GM23248 (cell line): Measurements from ENCODE around the gene BCL2A1. TPM values are rescaled to one million over a fixed set of nuclear protein-coding genes. Genes with fewer than 3 reads are reported as not detected.
"Not testable (repeated sequence)": the region's sequence is repeated elsewhere in the genome, so short reads cannot be mapped to it uniquely, and the experiment has no call there.

ENCODE experiments used
- DNase-seq: peaks from one replicate; pipeline ENCODE4 v3.0.0-alpha.2; 2015
- H2AFZ ChIP-seq: fragments of 200-600 bp; sonication (generic); 2 replicates; pipeline ENCODE4 v1.6.1; 2016; ENCODE audit warnings: antibody characterized with exemption
- H3F3A ChIP-seq: fragments of 200-600 bp; sonication (generic); 2 replicates; pipeline ENCODE4 v1.6.1; 2016; ENCODE audit warnings: mild to moderate bottlenecking, antibody characterized with exemption, mixed run types; ENCODE audit not compliant: insufficient read depth
- H3K27ac ChIP-seq: fragments of 200-600 bp; sonication (generic); 2 replicates; pipeline ENCODE4 v1.5.1; 2016; ENCODE audit warnings: mild to moderate bottlenecking
- H3K27me3 ChIP-seq: fragments of 200-600 bp; sonication (generic); replicated peaks from 2 replicates; pipeline ENCODE4 v1.6.1; 2016; ENCODE audit warnings: mild to moderate bottlenecking; ENCODE audit not compliant: insufficient read depth
- H3K36me3 ChIP-seq: fragments of 200-600 bp; sonication (generic); 2 replicates; pipeline ENCODE4 v1.6.1; 2016; ENCODE audit warnings: low read depth, mild to moderate bottlenecking
- H3K4me1 ChIP-seq: fragments of 200-600 bp; sonication (generic); 2 replicates; pipeline ENCODE4 v1.6.1; 2016; ENCODE audit warnings: mild to moderate bottlenecking; ENCODE audit not compliant: insufficient read depth
- H3K4me2 ChIP-seq: fragments of 200-600 bp; sonication (generic); one replicate; pipeline ENCODE4 v1.6.1; 2016; ENCODE audit warnings: mild to moderate bottlenecking; ENCODE audit not compliant: unreplicated experiment
- H3K4me3 ChIP-seq: fragments of 200-600 bp; sonication (generic); 2 replicates; pipeline ENCODE4 v1.5.1; 2016; ENCODE audit warnings: mild to moderate bottlenecking
- H3K79me2 ChIP-seq: fragments of 200-600 bp; sonication (generic); 2 replicates; pipeline ENCODE4 v1.6.1; 2016; ENCODE audit warnings: mild to moderate bottlenecking; ENCODE audit not compliant: insufficient read depth
- H3K9ac ChIP-seq: fragments of 200-600 bp; sonication (generic); 2 replicates; pipeline ENCODE4 v1.6.1; 2016; ENCODE audit warnings: mild to moderate bottlenecking
- H3K9me2 ChIP-seq: fragments of 200-600 bp; sonication (generic); 2 replicates; pipeline ENCODE4 v1.6.1; 2016; ENCODE audit warnings: mixed run types, mild to moderate bottlenecking, moderate library complexity; ENCODE audit not compliant: insufficient read depth
- H3K9me3 ChIP-seq: fragments of 200-600 bp; sonication (generic); one replicate; pipeline ENCODE4 v1.6.1; 2017; ENCODE audit warnings: low read depth
- H4K20me1 ChIP-seq: fragments of 200-600 bp; sonication (generic); 2 replicates; pipeline ENCODE4 v1.6.0; 2016; ENCODE audit not compliant: insufficient read depth
- EZH2 ChIP-seq: fragments of 200-600 bp; sonication (generic); IDR thresholded peaks from 2 replicates; pipeline ENCODE4 v1.6.1; 2018; ENCODE audit warnings: antibody characterized with exemption, mild to moderate bottlenecking; ENCODE audit not compliant: insufficient read depth, poor library complexity, severe bottlenecking
- EZH2phosphoT487 ChIP-seq: fragments of 200-600 bp; sonication (generic); IDR thresholded peaks from 2 replicates; pipeline ENCODE4 v1.6.1; 2018; ENCODE audit warnings: antibody characterized with exemption, moderate library complexity, mild to moderate bottlenecking, low read depth; ENCODE audit not compliant: insufficient read depth
- whole genome bisulfite sequencing, 2 experiments: methylation state at CpG; one replicate each; pipeline ENCODE4 v1.1.6; 2015 to 2017; ENCODE audit warnings: low lambda C conversion rate in 2 of 2, low coverage in 1 of 2; ENCODE audit errors: missing lambda C conversion rate in 2 of 2; 5-methylcytosine and 5-hydroxymethylcytosine counted together
- in situ Hi-C: fragments of 300-500 bp; cut with MboI; formaldehyde crosslinking; loops from 2 replicates; pipeline ENCODE4 v1.15.0; 2020
- polyA plus RNA-seq: library from polyadenylated mRNA; unstranded; fragments of >200 nt; fragmentation: Nextera tagmentation; extraction: Ambion mirVana; gene quantifications from 2 replicates; pipeline ENCODE4 v1.2.1, GENCODE V29; 2016
- total RNA-seq: library from RNA; depleted of rRNA; stranded (reverse); fragments of >200 nt; shearing (Covaris generic); gene quantifications from 2 replicates; pipeline ENCODE4 v1.2.3, GENCODE V29; 2014

The BCL2A1 gene
- total and polyA plus RNA-seq, 2 experiments from 2014 or later, result 1.0 TPM; not detected in 1

DNA sequence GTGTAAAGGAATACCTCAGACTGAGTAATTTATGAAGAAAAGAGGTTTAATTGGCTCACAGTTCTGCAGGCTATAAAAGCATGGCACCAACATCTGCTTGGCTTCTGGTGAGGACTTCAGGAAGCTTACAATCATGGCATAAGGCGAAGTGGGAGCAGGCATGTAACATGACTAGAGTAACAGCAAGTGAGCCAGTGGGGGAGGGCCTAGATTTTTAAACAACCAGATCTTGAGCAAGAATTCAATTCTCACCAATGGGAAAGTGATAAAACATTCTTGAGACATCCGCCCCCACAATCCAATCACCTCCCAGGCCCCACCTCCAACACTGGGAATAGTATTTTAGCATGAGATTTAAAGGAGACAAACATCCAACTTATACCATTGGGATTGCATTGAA, 44.2 kb upstream of the BCL2A1 start:
- no peaks in the 10 kb centered on the region for H3K36me3 ChIP-seq
- peaks cover 11% of the 10 kb centered on the region for H3K4me1 ChIP-seq
- H3K27ac ChIP-seq, result no peak overlapping the region
- H4K20me1 ChIP-seq, result no peaks in the 10 kb centered on the region
- no peak overlapping the region for H3K9ac ChIP-seq
- no peak overlapping the region for H3K4me3 ChIP-seq
- TF ChIP-seq EZH2phosphoT487 (no peak), EZH2 (no peak)
- no peaks in the 10 kb centered on the region for H3K79me2 ChIP-seq
- H3F3A ChIP-seq, result peaks cover 11% of the 10 kb centered on the region; the same call in 1 of the 2 replicates
- H3K9me3 ChIP-seq, result no peaks in the 10 kb centered on the region
- H3K9me2 ChIP-seq, result no peaks in the 10 kb centered on the region
- H3K27me3 ChIP-seq, result no peaks in the 10 kb centered on the region
- H3K4me2 ChIP-seq, result no peak overlapping the region
- in situ Hi-C loops, result no loop called here
- DNase-seq, result peak; percentile 24
- 68 to 71% methylated on average over 2 of the region's 2 CpGs for WGBS, 2 experiments
- H2AFZ ChIP-seq, result no peak overlapping the region

DNA sequence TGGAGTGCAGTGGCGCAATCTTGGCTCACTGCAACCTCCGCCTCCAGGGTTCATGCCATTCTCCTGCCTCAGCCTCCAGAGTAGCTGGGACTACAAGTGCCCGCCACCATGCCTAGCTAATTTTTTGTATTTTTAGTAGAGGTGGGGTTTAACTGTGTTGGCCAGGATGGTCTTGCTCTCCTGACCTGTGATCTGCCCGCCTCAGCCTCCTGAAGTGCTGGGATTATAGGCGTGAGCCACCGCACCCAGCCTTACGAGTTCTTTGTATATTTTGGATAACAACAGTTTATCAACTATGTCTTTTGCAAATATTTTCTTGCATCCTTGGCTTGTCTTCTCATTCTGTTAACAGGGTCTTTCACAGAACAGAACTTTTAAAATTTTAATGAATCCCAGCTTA, 43.2 kb upstream of the BCL2A1 start:
- H3K4me2 ChIP-seq, H3K27me3 ChIP-seq, in situ Hi-C loops, H3K79me2 ChIP-seq, DNase-seq, H2AFZ ChIP-seq, H3K36me3 ChIP-seq, H3K9me2 ChIP-seq, H3K4me3 ChIP-seq, H3K27ac ChIP-seq, H3K9me3 ChIP-seq, H4K20me1 ChIP-seq, H3K9ac ChIP-seq: not testable (repeated sequence)
- Histone ChIP-seq H3K4me1 (peaks cover 16% of the 10 kb centered on the region), H3F3A (peaks cover 11% of the 10 kb centered on the region; the same call in 1 of the 2 replicates)
- WGBS, 2 experiments, result 93 to 96% methylated on average over 7 of the region's 7 CpGs

DNA sequence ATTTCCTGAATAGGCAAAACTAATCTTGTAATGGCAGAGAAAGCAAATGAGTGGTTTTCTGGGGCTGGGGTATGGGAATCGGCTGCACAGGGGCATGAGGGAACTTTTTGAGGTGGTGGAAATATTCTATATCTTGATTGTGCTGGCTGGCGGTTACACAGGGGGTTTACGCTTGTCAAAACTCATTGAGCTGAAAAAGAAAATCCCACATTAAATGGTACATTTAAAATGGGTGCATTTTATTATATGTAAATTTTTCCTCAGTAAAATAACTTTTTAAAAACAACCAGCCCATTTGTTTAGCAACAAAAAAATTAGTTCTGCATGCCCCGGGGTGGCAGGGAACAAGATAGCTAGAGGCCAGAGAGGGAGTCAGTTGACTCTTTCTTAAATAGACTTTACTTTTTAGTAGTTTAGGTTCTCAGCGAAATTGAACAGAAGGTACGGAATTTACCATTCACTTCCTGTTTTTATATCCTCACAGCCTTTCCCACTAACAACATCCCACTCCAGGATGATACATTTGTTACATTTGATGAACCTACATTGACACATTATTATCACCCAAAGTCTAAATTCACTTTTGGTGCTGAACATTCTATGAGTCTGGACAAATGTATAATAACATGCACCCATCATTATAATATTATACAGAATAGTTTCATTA, 41.2 kb upstream of the BCL2A1 start:
- Histone ChIP-seq H3K4me1 (peaks cover 16% of the 10 kb centered on the region), H4K20me1 (no peaks in the 10 kb centered on the region), H3K9me3 (no peaks in the 10 kb centered on the region), H3F3A (peaks cover 11% of the 10 kb centered on the region; the same call in 1 of the 2 replicates), H3K4me2 (no peak overlapping the region), H3K4me3 (no peak overlapping the region), H3K27me3 (no peaks in the 10 kb centered on the region), H2AFZ (0 out of 2 replicates have a peak overlapping the region, but pooled peaks have one; percentile 28), H3K9ac (no peak overlapping the region), H3K9me2 (no peaks in the 10 kb centered on the region), H3K27ac (no peak overlapping the region), H3K79me2 (no peaks in the 10 kb centered on the region), H3K36me3 (no peaks in the 10 kb centered on the region)
- no peak for DNase-seq
- in situ Hi-C loops, result no loop called here
- TF ChIP-seq EZH2phosphoT487 (no peak), EZH2 (no peak)
- WGBS, 2 experiments, result 67 to 77% methylated on average over 6 of the region's 6 CpGs

DNA sequence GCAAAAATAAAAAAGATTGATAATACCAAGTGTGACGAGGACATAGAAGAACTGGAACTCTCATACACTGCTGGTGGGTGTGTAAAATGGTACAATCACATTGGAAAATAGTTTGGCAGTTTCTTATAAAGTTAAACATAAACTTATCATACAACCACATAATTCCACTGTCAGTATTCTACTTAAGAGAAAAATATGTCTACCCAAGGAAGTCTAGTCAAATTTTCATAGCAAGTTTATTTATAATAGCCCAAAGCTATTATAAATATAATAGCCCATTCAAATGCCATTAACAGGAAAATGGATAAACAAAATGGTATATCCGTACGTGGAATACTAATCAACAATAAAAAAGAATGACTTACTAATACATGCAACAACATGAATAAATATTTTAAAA, 40.6 kb upstream of the BCL2A1 start:
- H3K9me3 ChIP-seq, result no peaks in the 10 kb centered on the region
- no peaks in the 10 kb centered on the region for H3K9me2 ChIP-seq
- H4K20me1 ChIP-seq, result no peaks in the 10 kb centered on the region
- H3K4me1 ChIP-seq, result peaks cover 16% of the 10 kb centered on the region
- no peak overlapping the region for H2AFZ ChIP-seq
- peaks cover 11% of the 10 kb centered on the region; the same call in 1 of the 2 replicates for H3F3A ChIP-seq
- in situ Hi-C loops, result no loop called here
- no peaks in the 10 kb centered on the region for H3K79me2 ChIP-seq
- peak overlapping the region; percentile 82 for H3K27ac ChIP-seq
- no peak for DNase-seq
- no peak overlapping the region for H3K9ac ChIP-seq
- TF ChIP-seq EZH2, result no peak
- no peak for TF ChIP-seq EZH2phosphoT487
- H3K36me3 ChIP-seq, result no peaks in the 10 kb centered on the region
- H3K27me3 ChIP-seq, result no peaks in the 10 kb centered on the region
- H3K4me3 ChIP-seq, result no peak overlapping the region
- no peak overlapping the region for H3K4me2 ChIP-seq
- 80 to 91% methylated on average over 3 of the region's 3 CpGs for WGBS, 2 experiments

DNA sequence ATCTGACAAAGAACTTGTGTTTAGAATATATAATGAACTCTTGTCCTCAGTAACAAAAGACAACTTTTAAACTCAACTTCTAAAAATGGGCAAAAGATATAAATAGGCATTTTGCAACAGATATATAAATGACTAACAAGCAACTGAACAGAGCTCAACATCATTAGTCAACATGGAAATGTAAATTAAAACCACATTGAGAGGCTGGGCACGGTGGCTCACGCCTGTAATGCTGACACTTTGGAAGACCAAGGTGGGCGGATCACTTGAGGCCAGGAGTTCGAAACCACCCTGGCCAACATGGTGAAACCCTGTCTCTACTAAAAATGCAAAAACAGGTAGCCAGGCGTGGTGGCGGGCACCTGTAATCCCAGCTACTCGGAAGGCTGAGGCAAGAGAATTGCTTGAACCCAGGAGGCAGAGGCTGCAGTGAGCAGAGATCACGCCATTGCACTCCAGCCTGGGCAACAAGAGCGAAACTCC, 40.1 kb upstream of the BCL2A1 start:
- in situ Hi-C loops, H4K20me1 ChIP-seq, H3K27me3 ChIP-seq, H3K4me3 ChIP-seq, H3K9me2 ChIP-seq, H3K9me3 ChIP-seq, H3K79me2 ChIP-seq, H3K36me3 ChIP-seq: not testable (repeated sequence)
- peak overlapping the region; percentile 52 for H3K9ac ChIP-seq
- peak; percentile 94 for DNase-seq
- H3F3A ChIP-seq, result peaks cover 11% of the 10 kb centered on the region; the same call in 1 of the 2 replicates
- peaks cover 16% of the 10 kb centered on the region for H3K4me1 ChIP-seq
- H2AFZ ChIP-seq, result 0 out of 2 replicates have a peak overlapping the region, but pooled peaks have one; percentile 4
- peak overlapping the region; percentile 61 for H3K4me2 ChIP-seq
- H3K27ac ChIP-seq, result peak overlapping the region; percentile 82
- WGBS, 2 experiments, result 34 to 36% methylated on average over 9 of the region's 9 CpGs
